GM06990 (cell line): ENCODE results near the gene SARS1.

ENCODE experiments used
- DNase-seq: peaks from one replicate; pipeline ENCODE4 v3.0.0-alpha.2; 2011; ENCODE audit not compliant: insufficient read length; ENCODE audit errors: extremely low read depth
- H3K27me3 ChIP-seq: replicated peaks from 2 replicates; pipeline ENCODE4 v1.6.0; 2011; ENCODE audit warnings: low read length; ENCODE audit not compliant: control insufficient read depth, insufficient read depth
- H3K36me3 ChIP-seq: 2 replicates; pipeline ENCODE4 v1.5.1; 2011; ENCODE audit warnings: low read length; ENCODE audit not compliant: control insufficient read depth, insufficient read depth
- H3K4me3 ChIP-seq: replicated peaks from 2 replicates; pipeline ENCODE4 v1.5.1; 2011; ENCODE audit warnings: low read depth, mild to moderate bottlenecking, control low read depth, low read length
- TF ChIP-seq, protein P1 (sequence below): IDR thresholded peaks from 2 replicates; pipeline ENCODE4 v1.5.1; 2011; ENCODE audit warnings: low read length, control low read depth, mild to moderate bottlenecking, inconsistent platforms; ENCODE audit not compliant: insufficient read depth, poor library complexity, severe bottlenecking

Gene SARS1

DNA sequence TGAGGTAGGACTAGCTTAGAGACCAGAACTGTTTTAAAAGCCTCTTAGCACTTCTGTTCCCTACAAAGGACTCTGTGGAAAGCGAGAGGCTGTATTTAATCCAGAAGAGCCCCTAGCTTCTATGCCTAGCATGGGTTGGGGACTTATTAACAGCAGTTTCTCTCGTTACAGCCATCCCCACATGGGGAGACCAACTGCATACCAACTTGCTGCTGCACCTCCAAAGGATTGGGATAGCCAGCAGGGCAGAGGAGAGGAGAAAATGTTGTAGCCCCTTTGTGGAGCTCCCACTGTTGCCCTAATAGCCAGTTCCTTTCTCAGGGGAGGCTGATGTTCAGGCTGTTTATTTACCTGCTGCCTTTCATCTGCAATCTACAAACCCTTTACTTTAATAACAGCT, 24.7 kb downstream of the SARS1 start:
- H3K4me3 ChIP-seq, result no peak overlapping the region
- DNase-seq, result no peak
- H3K36me3 ChIP-seq, result peaks cover 28% of the 10 kb centered on the region
- no peaks in the 10 kb centered on the region for H3K27me3 ChIP-seq
- TF ChIP-seq, protein P1, sequence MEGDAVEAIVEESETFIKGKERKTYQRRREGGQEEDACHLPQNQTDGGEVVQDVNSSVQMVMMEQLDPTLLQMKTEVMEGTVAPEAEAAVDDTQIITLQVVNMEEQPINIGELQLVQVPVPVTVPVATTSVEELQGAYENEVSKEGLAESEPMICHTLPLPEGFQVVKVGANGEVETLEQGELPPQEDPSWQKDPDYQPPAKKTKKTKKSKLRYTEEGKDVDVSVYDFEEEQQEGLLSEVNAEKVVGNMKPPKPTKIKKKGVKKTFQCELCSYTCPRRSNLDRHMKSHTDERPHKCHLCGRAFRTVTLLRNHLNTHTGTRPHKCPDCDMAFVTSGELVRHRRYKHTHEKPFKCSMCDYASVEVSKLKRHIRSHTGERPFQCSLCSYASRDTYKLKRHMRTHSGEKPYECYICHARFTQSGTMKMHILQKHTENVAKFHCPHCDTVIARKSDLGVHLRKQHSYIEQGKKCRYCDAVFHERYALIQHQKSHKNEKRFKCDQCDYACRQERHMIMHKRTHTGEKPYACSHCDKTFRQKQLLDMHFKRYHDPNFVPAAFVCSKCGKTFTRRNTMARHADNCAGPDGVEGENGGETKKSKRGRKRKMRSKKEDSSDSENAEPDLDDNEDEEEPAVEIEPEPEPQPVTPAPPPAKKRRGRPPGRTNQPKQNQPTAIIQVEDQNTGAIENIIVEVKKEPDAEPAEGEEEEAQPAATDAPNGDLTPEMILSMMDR, result no peak

DNA sequence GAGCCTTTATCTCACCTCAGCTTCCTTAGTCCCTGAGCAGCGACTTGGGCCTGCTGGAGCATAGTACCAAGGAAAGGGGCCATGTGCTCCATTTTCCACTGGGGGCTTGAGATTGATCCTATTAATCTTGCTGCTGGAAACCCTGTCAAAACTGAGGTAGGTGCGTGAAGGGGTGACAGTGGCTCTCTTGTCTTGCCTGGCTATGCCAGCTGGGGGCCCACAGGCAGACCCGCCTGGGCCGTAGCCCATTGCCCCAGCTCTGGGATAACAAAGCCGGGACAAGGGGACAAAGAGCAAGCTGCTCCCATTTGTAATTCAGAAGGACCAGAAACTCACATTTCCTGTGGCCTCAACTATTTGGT, 25.3 kb downstream of the SARS1 start:
- H3K36me3 ChIP-seq, result peaks cover 28% of the 10 kb centered on the region
- no peaks in the 10 kb centered on the region for H3K27me3 ChIP-seq
- no peak for DNase-seq
- TF ChIP-seq, protein P1, result no peak
- H3K4me3 ChIP-seq, result no peak overlapping the region

DNA sequence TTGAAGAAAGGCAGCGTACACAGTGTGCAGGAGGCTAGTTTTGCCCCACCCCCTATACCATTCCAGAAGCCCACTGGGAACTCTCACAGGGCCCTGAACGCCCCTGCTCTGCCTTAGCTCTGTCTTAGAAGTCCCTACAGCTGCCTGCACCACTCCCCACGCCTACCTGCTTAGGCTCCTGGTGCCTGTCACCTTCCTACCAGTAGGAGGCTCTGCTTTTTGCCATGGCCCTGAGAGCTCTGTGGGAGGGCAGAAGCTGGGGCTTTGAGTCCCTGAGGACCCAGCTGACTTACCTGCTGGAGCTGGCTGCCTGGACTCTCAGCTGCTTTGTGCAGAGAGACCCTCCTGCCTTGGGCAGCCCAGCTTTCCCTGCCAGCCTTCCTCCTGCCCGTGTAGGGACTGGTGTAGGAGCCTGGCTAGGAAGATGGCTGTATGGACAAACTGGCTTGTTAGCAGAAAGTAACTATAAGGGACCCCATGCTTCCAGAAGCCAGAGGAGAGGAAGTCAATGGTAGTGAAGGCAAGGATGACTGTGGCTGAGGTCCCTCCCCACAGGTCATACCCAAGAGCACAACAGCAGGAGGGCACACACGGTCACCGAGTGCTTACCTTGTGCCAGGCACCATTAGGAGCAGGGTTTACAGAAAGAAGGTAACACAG, 25.8 kb downstream of the SARS1 start:
- Histone ChIP-seq H3K27me3 (no peaks in the 10 kb centered on the region), H3K36me3 (peaks cover 28% of the 10 kb centered on the region), H3K4me3 (no peak overlapping the region)
- DNase-seq, result no peak
- TF ChIP-seq, protein P1, result peak; percentile 73

DNA sequence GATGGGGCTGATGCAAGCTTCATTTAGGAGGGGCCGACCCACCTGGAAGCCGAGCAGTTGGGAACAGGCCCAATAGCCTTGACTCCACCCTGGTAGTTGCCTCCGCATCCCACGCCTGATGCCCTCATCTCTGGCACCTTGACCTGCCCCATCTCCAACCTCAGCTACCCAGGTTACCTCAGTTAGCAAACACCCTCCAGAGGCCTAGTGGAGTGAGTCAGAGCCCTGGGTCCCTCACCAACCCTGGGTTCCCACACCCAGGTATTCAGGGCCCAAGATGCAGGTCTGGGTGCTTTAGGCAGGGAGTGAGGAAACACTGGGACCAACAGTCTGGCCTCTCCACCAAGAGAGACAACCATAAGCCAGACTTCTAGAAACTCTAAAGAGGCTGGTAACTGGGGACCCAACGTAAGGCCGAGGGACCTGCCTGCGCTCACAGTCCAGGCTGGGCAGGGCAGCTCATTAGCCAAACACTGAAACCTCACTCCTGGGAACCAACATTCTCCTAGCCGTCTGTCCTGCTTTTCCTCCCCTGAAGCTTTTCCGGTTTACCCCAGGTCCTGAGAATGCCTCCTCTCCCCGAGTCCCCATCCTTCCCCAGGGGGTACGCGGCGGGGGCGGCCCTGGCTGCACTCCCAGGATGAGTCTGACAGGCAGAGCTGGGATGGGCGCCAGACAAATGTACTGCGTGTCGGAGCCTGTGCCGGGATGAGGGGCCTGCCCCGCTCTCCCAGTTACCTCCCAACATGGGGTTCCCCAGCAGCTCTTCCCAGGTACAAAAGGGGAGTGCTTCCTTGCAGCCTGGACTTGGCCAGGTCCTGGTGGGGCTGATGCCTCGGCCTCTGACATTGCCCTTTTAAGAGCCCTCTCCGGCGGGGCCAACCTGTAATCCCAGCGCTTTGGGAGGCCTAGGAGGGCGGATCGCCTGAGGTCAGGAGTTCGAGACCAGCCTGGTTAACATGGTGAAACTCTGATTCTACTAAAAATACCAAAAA, 26.7 kb downstream of the SARS1 start:
- Histone ChIP-seq H3K27me3 (no peaks in the 10 kb centered on the region), H3K36me3 (peaks cover 23% of the 10 kb centered on the region), H3K4me3 (no peak overlapping the region)
- TF ChIP-seq, protein P1, result no peak
- DNase-seq, result no peak

DNA sequence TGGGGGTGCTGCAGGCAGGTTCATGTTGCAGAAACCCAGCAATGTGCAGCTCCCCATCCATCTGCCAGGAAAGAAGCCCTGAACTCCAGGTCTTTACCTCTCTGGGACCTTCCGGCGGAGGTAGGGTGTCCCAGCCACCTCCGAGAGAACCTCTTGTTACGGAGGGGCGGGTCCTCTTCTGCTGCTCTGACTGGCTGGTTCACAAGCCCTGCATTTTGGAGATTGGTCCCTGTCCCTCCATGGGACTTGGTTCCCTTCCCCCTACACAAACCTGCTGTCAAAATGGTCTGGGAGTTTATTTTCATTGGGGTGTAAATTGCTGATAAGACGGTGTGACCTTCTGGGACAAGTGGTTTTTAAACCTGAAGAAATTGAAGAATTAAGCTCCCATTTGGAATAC, 27.6 kb downstream of the SARS1 start:
- Histone ChIP-seq H3K4me3 (no peak overlapping the region), H3K27me3 (no peaks in the 10 kb centered on the region), H3K36me3 (peaks cover 20% of the 10 kb centered on the region)
- TF ChIP-seq, protein P1, result no peak
- DNase-seq, result no peak
